ENCODE measurements around the gene LEPROT. TPM values are rescaled to one million over a fixed set of nuclear protein-coding genes. Genes with fewer than 3 reads are reported as not detected.

The LEPROT gene
- total RNA-seq, 4 donors from 2014 or later = 25.0 to 34.2 (median 28.7) TPM

- no peak overlapping the region for H3K4me3 ChIP-seq
- H3K27me3 ChIP-seq = no peaks in the 10 kb centered on the region
- no peak for ATAC-seq
- no peaks in the 10 kb centered on the region for H3K4me1 ChIP-seq
- in situ Hi-C loops (cut with MboI; ENCODE audit: low sequenced_read_pairs in 4 of 4) = no loop called here
- intact Hi-C loops (cut with DNase I; ENCODE audit: low total_unique reads) = no loop called here
- DNase-seq = peak in 1 of 2 donors; percentile 2
- no peaks in the 10 kb centered on the region for H3K9me3 ChIP-seq
- TF ChIP-seq POLR2A (IDR thresholded peaks at IDR 0.05) (no peak), CTCF (IDR thresholded peaks at IDR 0.05 in 4 of 5, conservative IDR thresholded peaks at IDR 0.05 in 1 of 5) (no peak)
- no peaks in the 10 kb centered on the region for H3K36me3 ChIP-seq
- no peak overlapping the region for H3K27ac ChIP-seq
Measured at GRCh38 chr1:65392497-65392896, 28.0 kb upstream of the LEPROT start.

GRCh38 chr1:65393347-65393746 lies 27.1 kb upstream of the LEPROT start:
- Histone ChIP-seq H3K4me1 (no peaks in the 10 kb centered on the region), H3K36me3 (no peaks in the 10 kb centered on the region), H3K9me3 (no peaks in the 10 kb centered on the region), H3K4me3 (no peak overlapping the region), H3K27me3 (no peaks in the 10 kb centered on the region), H3K27ac (no peak overlapping the region)
- no peak for TF ChIP-seq POLR2A (IDR thresholded peaks at IDR 0.05)
- TF ChIP-seq CTCF (IDR thresholded peaks at IDR 0.05 in 4 of 5, conservative IDR thresholded peaks at IDR 0.05 in 1 of 5) = no peak
- DNase-seq (no peak), ATAC-seq (no peak)
- in situ Hi-C loops (cut with MboI; ENCODE audit: low sequenced_read_pairs in 4 of 4) (no loop called here), intact Hi-C loops (cut with DNase I; ENCODE audit: low total_unique reads) (no loop called here)

GRCh38 chr1:65393928-65394327 lies 26.5 kb upstream of the LEPROT start:
- no peak for DNase-seq
- H3K27ac ChIP-seq = no peak overlapping the region
- TF ChIP-seq POLR2A (IDR thresholded peaks at IDR 0.05) (no peak), CTCF (IDR thresholded peaks at IDR 0.05 in 4 of 5, conservative IDR thresholded peaks at IDR 0.05 in 1 of 5) (no peak)
- no peaks in the 10 kb centered on the region for H3K9me3 ChIP-seq
- ATAC-seq = no peak
- in situ Hi-C loops (cut with MboI; ENCODE audit: low sequenced_read_pairs in 4 of 4) (no loop called here), intact Hi-C loops (cut with DNase I; ENCODE audit: low total_unique reads) (no loop called here)
- H3K4me1 ChIP-seq = no peaks in the 10 kb centered on the region
- no peak overlapping the region for H3K4me3 ChIP-seq
- no peaks in the 10 kb centered on the region for H3K36me3 ChIP-seq
- H3K27me3 ChIP-seq = no peaks in the 10 kb centered on the region

- no peak for DNase-seq
- no peak for TF ChIP-seq POLR2A (IDR thresholded peaks at IDR 0.05)
- no peak for TF ChIP-seq CTCF (IDR thresholded peaks at IDR 0.05 in 4 of 5, conservative IDR thresholded peaks at IDR 0.05 in 1 of 5)
- Histone ChIP-seq H3K4me1 (no peaks in the 10 kb centered on the region), H3K36me3 (no peaks in the 10 kb centered on the region), H3K27ac (no peak overlapping the region), H3K9me3 (no peaks in the 10 kb centered on the region), H3K4me3 (no peak overlapping the region), H3K27me3 (no peaks in the 10 kb centered on the region)
- intact Hi-C loops (cut with DNase I; ENCODE audit: low total_unique reads) = no loop called here
- ATAC-seq = no peak
- in situ Hi-C loops (cut with MboI; ENCODE audit: low sequenced_read_pairs in 4 of 4) = no loop called here
Measured at GRCh38 chr1:65395887-65396612, 24.4 kb upstream of the LEPROT start.

- Histone ChIP-seq H3K36me3 (no peaks in the 10 kb centered on the region), H3K27ac (no peak overlapping the region), H3K4me3 (no peak overlapping the region), H3K9me3 (no peaks in the 10 kb centered on the region), H3K27me3 (no peaks in the 10 kb centered on the region), H3K4me1 (no peaks in the 10 kb centered on the region)
- in situ Hi-C loops (cut with MboI; ENCODE audit: low sequenced_read_pairs in 4 of 4) (no loop called here), intact Hi-C loops (cut with DNase I; ENCODE audit: low total_unique reads) (no loop called here)
- TF ChIP-seq CTCF (IDR thresholded peaks at IDR 0.05 in 4 of 5, conservative IDR thresholded peaks at IDR 0.05 in 1 of 5) (no peak), POLR2A (IDR thresholded peaks at IDR 0.05) (no peak)
- no peak for ATAC-seq
- no peak for DNase-seq
Measured at GRCh38 chr1:65398083-65398482, 22.4 kb upstream of the LEPROT start.
